KG1 (cell line): ENCODE measurements around the gene SCAF4.

Source experiments
- DNase-seq: peaks from one replicate; lab custom pipeline; 2025; lab: John Stamatoyannopoulos, UW

SCAF4 gene

DNA sequence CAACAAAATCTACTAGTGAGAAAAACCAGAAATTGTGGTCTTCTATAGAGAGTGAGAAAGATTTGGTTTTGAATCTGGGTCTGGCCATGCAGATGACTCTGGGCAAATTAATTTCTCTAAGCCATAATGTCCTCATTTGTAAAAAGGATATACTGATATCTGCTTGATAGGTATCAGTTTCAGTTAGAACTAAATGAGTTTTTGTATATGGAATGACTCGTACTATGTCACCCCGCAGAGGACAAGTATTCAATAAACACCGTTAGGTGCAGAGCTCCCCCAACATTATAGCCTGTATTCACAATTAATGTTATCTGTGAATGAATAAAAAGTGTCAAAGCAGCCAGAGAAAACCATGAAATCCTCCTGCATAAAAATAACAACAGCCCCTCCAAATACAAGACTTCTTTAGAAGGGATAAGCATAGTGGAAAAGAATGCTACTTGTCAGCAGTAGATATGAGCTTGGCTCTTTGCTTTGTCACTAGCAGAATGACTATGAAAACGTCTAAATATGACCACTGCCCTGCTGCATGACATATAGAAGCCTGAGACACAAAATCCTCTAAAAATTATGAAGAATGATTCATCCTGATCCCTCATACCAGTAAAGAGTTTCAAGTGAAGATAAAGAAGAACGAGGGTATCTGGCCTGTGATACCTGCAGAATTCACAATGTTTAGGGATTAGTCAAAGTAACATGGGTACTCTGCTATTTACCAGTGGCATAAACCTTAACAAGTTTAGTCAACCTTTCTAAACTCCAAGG lies 17.8 kb downstream of the SCAF4 start:
- no peak for DNase-seq

DNA sequence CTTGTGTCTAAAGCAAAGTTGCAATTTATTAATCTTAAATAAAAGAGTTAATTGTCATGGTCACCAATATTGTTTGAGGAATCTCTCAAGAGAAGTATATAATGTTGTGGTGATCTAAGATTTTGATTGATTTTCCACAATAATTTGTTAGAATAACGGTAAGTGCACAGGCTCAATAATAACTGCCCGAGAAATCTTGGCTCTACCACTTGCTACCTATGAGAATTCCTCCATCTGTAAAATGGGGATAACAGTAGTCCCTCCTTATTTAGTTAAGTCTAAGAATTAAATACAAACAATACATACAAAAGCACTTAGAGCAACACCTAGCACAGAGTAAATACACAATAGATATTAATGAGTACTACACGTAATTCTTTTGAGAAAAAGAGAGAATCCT lies 18.8 kb downstream of the SCAF4 start:
- no peak for DNase-seq

DNA sequence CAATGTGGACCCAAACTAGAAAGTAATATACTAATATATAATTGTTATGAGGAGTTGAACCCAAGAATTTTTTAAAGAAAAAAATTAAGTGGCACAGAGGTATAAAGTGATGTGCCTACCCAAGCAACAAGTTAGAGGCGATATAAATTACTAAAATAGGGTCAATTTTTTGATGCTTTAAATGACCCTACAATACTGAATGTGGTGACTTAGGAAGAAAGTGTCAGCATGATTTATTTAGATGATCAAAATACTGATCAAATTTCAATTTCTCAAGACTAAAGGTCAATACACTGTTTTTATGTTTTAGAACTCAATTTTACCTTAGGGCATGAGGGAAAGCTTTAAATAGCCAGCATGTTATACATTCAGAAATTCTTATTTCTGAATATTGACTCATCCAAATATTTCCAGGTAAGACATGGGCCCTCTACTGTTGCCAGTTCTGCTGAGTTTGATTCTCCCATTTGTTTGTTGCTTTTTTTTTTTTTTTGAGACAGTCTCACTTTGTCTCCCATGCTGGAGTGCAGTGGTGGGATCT lies 20.1 kb downstream of the SCAF4 start:
- no peak for DNase-seq

DNA sequence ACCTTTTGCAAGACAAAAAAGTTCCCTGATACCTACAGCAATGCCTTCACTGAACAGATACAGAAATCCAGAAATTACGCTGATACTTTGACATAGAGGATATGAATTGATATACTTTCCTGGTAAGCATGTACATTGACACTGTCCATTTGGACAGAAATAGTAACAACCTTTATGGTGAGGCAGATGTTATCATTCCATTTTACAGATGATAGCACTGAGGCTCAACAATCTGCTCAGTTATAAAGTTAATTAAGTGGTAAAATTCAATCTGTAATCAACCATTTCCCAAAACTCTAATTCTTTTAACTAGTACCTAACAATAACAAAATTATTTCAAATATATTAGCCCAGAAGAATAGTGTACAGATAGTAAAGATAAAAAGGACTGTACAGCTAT lies 20.6 kb downstream of the SCAF4 start:
- no peak for DNase-seq

DNA sequence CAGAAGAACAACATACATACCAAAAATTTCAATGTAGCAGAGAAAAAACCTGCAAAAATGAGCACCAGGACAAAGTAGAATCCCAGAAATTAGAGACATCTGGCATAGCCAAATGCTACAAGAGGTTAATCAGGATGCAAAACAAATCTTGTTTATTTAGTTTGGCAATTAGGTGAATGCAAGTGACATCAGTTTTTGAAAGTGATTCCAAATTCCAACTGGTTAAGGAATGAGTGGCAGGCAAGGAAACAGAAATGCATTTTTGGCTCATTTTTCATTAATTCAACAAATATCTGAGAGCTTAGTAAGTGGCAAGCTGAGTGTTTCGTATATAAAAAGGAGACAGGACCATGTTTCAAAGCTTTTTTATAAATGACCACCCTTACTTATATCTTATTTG lies 21.3 kb downstream of the SCAF4 start:
- no peak for DNase-seq

DNA sequence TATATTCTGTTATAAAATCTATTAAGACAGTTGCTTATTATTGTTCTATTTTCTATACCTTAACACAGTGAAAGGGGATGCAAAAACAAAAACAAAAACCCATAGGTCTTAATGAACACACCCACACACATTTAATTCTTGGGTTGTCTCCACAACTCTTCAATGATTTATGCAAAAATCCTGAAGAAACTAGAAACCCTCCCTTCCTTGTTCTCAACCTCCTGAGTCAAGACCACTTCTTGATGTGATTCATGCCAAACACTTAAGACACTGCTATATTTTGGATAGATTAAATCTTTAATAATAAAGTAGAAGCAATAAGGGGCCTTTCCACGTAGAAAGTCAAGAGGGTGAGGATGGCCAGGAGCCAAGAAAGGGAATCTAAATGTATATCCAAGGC lies 23.4 kb downstream of the SCAF4 start:
- no peak for DNase-seq

DNA sequence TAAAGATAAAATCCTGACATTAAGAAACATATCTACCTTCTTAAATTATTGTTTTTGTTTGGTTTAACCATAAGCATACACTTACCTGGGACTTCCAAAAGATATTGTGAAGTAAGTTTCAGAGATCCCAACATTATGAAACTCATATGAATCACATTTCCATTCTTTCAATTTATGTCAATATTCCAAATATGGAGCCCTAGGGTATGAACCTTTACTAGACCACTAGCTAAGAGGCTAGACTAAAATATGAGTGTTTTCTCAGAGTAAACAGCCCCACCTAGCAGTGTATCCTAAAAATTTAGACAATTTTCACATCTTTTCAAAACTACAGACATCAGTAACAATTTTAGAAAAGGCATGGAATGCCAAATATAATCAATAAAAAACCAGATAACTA lies 24.4 kb downstream of the SCAF4 start:
- no peak for DNase-seq

DNA sequence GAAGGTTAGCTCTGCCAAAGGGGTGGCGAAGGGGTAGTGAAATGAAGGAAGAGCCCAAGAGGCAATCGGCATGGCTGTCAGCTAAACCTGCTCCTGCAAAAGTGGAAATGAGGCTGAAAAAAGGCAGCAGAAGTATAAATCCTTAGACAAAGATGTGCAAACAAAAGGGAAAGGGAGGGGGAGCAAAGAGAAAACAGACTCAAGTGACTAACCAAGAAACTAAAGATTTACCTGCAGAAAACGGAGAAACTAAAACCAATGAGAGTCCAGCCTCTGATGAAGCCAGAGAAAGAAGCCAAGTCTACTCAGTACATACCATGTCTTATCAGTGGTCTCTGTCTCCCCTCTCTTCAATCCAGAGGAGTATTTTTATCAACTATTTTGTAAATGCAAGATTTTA lies 25.4 kb downstream of the SCAF4 start:
- no peak for DNase-seq

DNA sequence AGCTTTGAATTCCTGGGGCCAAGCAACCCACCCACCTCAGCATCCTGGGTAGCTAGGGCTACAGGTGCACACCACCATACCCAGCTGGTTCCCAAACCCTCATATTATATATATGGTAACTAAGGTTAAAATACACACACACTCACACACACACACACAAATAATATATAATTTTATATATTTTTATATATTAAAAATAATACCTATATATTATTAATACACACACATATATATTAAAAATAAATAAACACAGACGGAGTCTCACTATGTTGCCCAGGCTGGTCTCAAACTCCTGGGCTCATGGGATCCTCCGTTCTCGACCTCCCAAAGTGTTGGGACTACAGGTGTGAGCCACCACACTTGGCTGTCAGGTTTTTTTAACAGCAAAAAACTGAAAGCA lies 31.9 kb downstream of the SCAF4 start:
- DNase-seq, result no peak

DNA sequence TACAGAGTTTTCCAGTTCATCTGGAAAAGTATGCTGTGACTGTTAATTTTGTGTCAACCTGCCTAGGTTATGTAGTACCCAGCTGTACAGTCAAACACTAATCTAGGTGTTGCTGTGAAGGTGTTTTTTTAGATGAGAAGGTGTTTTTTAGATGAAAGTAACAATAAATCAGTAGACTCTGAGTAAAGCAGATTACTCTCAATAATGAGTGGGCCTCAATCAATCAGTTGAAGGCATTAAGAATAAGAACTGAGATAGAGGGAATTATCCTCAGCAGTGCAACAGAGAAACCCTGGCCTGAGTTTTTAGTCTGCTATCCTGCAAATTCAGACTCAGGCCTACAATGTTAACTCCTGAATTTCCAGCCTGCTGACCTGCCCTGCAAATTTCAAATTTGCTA lies 33.5 kb downstream of the SCAF4 start:
- no peak for DNase-seq

DNA sequence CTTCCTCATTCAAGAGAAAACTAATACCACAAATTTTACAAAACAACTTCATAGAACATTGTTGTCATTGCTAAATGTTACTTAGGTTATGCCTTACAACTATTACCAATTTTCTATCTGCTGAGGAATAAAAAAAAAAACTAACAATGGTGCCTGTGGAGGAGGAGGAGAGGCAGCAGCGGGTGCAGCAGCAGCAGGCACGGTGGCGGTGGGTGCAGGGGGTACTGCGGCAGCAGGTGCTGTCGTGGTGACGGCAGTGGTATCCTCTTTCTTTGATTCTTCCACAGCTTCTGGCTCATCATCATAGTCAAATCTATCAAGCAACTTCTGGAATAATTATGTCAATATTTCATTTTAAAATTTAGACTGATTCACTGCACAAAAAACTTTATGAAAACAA lies 35.5 kb downstream of the SCAF4 start:
- DNase-seq, result no peak

DNA sequence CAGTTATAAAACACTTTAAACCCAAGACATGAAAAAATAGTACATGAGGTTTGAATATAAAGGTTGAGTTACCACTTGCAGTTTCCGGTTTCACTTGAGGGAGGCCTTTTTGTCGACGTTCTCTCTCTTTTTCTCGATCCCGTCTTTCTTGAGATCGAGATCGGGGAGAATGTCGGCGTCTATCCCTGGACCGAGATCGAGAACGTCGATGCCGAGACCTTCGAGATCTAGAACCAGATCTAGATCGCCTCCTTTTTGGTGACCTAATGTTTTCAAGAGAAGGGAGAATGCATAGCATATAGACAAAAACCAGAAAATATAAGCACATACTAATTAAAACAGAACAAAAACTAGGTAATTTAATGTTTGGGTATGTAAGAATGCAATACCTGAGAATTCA lies 38.7 kb downstream of the SCAF4 start:
- DNase-seq, result no peak

DNA sequence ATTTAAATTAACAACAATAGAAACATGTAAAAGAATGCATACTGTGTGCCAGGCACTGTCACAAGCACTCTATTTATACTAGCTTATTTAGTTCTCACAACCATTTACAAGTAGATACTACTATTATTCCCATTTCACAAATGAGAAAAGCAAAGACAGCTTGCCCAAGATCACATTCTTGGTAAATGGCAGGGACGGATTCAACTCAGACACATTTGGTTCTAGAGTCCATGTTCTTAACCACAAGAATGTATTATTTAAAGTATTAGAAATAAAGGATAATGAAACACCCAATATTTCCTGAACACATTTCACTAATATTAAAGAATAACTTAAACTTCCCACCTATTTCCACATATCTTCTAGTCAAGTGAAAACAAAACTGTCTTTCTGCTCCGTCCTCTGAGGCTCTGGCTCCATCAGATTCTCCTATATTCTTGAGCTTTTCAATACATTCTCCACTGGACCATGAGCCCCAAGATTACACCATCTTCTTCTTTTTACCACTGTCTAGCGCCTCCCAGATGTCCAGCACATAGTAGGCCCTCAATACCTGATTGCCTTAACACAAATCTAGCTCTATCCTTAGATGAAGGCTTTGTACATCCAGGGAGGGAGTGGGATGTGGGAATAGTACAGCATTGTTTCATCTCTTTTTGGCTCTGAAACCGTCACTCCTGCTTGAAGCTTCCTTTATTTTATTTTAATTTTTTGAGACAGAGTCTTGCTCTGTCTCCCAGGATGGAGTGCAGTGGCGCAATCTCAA lies 43.1 kb downstream of the SCAF4 start:
- no peak for DNase-seq

DNA sequence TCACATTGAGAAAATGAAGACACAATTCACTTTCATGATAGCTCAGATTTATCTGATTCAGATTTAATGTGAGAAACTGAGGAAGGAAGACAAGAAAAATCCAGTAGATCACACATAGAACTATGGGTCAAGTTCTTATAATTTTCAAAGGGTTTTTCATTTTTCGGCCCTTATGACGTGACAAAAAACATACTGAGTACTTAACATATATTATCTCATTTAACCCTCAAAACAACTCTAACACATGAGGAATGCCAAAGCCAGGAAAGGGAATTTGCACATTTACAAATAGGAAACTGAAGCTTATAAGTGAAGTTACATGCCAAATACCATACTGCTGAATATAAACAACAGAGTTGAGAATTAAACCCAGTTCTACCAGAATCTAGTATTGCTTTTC lies 44.8 kb downstream of the SCAF4 start:
- no peak for DNase-seq

DNA sequence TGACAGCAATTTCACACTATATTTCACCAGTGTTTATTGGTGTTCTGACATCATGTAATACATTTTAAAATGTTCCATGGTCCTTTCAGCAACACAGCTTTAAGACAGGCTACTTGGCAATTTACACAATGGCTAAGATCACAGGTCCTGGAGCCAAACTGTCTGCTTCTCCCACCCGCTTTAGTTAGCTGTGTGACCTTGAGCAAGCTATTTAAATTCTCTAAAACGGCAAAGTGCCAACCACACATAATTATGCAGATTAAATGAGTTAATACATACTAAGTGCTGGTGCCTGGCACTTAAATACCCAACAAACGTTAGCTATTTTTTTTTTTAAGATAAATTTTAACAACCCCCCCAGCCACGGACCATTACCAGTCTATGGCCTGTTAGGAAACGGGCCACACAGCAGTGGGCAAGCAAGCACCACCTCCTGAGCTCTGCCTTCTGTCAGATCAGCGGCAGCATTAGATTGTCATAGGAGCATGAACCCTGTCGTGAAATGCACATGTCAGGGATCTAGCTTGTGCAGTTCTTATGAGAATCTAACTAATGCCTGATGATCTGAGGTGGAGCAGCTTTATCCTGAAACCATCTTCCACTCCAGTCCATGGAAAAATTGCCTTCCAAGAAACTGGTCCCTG lies 45.5 kb downstream of the SCAF4 start:
- no peak for DNase-seq

DNA sequence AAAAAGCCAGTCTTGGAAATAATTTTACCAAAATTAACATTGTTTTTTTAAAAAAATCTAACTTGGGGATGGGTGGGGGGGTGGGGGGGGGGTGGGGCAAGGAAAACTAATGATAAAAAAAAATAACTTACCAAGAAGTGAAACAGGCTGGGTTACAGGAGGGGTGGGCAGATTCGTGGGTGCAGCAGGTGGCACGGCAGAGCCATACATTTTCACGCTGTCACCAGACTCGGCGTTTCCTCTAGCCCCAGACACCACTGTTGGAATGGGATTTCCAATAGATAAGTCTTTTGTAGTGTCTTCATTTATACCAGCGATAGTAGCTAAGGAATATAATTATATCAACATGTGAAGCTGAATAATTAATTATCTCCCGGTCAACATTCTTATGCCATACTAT lies 47.0 kb downstream of the SCAF4 start:
- no peak for DNase-seq

DNA sequence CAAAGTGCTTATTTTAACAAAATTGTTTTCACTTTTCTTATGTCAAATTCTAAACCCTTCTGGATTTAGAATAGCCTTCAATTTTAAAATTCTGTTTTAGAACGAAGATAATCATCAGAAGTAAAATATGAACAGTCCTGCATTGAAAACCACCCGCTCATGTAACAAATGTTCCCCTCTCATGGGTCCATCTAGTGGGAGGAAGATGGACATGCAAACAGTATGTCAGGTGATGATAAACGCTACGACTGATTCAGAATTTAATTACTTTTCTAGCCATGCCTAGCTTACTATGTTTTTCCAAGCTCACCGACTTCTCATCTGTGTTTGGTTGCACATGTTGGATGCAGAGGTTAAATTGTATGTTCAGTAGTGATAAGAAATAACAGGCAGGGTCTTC lies 48.9 kb downstream of the SCAF4 start:
- no peak for DNase-seq

DNA sequence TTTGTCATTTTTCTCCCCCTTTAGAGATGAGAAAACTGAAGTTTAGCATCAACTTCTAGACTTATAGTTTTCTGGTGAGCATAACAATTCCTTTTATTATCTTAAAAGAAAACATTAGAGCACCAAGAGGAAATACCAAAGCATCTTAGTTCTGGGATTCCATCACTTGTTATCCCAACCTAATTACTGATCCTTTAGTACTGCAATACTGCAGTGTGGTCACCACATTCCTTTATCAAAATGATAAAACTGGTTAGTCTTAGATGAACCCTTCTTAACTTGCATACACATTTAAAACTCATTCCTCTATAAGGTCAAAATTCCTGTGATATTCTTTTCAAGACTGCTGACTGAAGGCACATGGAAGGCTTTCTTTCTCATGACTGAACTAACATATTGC lies 49.3 kb downstream of the SCAF4 start:
- no peak for DNase-seq

DNA sequence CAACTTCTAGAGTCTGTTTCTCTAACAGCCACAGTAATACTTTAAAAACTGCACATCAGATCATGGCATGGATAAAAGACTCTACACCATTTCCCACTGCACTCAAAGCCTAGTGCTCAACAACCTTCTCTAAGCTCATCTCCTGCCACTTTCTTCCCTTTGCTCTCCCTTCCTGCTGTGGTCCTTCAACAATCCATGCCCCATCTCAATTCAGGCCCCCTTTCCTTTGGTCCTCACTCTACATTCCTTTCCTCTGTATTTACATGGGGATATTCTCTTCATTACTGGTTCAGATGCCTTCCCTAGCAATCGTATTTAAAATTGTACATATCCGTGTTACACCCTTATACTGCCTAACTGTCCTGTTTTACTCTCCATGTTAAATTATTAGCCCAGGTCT lies 53.4 kb downstream of the SCAF4 start:
- DNase-seq, result no peak

DNA sequence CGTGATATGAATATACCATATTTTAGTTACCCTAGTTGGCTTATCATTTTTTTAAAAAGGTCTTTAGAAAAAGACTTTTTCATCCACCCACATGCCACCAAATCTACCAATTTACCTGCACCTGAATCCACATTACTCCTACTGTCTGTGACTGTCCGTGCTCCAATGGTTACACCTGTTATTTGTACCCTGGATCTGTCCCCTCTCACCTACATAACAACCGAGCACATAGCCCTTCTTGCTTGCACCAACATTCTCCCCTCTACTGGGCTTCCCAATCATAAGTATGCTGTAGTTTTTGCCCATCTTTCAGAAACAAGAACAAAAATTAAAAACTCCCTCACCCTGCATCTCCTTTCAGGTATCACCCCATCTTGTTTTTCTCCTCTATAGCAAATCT lies 54.9 kb downstream of the SCAF4 start:
- DNase-seq, result no peak

DNA sequence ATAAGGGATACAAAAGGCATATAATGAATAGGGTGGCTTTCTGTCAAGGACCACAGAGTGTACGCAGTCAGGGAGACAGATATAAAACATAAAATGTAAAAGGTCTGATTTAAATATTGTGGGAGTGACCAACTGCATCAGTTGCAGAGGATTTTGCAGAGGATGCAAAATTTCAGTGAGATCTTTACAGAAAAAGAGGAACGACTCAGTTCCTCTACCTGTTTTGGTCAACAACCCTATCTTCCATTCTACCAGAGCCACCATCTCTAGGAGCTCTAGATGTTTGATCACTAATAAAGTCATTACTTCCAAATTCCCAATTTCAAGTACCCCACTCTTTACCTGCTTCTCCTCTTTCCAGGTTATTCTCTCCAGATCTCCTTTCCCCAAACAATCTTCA lies 56.0 kb downstream of the SCAF4 start:
- DNase-seq, result no peak

DNA sequence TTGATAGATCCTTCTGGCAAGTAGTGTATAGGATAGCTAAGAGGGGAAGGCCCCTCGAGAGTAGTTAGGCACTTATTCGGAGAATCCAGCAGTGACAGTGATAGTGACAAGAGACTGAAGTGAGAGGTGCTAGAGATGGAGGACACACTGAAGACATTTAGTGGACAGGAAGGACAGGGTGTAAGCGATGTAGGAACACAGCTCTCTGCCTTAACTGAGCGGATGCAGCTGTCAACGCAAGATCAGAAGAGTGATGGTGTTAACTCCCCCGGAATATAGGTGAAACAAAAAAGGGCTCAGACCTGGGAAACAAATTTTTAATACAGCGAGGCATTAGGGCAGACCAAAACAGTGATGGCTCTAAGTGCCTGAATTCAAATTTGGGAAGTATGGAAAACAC lies 56.6 kb downstream of the SCAF4 start:
- no peak for DNase-seq

DNA sequence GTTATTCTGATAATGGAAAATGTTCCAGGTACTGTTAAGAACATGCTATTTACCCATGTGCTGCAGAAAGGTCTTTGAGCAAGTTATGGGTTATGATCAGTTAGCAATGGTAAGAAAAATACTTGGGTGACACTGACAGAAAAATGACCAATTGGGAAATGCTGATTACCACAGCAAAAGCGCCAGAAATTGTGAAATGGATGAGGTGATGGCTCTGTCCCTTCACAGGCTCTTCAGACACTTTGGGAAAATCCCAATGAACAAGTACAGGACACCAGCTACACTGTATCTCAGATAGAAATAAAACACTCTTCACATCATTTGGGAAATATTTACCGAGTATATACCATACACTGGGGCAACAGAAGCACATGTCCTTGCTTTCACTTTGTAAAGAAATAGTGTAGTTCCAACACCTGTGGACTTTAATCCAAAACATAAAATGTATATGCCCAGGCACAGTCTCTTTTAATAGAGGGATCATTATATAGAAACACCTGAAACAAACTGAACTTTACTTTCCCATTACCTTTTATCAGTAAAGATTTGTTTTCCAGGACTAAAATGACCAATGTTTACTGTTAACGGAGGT lies 58.5 kb downstream of the SCAF4 start:
- no peak for DNase-seq
